Measurements from ENCODE around the gene MLXIP.

DNA sequence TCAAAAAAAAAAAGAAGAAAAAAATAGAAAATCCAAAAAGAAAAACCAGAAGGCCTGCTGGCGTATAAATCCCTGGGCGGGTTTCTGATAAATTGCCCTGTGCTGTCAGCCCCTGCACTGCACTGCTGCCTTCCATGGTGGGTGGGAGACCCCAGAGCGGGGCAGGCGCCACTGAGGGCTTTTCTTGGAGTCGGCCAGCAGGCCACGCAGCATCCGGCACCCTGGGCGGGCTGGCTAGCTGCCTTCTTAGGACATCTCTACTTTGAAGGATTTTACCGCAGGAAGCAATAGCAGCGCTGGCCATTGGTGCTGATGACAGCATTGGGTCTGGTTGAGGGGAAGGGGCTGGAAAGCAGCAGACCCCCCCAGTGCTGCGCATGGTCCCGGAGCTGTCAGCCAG is 66.3 kb downstream of the MLXIP start:
- TF ChIP-seq, protein P1, sequence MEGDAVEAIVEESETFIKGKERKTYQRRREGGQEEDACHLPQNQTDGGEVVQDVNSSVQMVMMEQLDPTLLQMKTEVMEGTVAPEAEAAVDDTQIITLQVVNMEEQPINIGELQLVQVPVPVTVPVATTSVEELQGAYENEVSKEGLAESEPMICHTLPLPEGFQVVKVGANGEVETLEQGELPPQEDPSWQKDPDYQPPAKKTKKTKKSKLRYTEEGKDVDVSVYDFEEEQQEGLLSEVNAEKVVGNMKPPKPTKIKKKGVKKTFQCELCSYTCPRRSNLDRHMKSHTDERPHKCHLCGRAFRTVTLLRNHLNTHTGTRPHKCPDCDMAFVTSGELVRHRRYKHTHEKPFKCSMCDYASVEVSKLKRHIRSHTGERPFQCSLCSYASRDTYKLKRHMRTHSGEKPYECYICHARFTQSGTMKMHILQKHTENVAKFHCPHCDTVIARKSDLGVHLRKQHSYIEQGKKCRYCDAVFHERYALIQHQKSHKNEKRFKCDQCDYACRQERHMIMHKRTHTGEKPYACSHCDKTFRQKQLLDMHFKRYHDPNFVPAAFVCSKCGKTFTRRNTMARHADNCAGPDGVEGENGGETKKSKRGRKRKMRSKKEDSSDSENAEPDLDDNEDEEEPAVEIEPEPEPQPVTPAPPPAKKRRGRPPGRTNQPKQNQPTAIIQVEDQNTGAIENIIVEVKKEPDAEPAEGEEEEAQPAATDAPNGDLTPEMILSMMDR (IDR thresholded peaks at IDR 0.05), result no peak
- TF ChIP-seq POLR2AphosphoS5 (IDR thresholded peaks at IDR 0.05), result no peak
- no peak for TF ChIP-seq POLR2A (IDR thresholded peaks at IDR 0.05)

All from prostate gland (tissue), 2 donors.